WTC11 (cell line): ENCODE data around the gene SRC. TPM values are rescaled to one million over a fixed set of nuclear protein-coding genes. Genes with fewer than 3 reads are reported as not detected.

ENCODE experiments used
- ATAC-seq: fragments of 200-7000 bp; cut with Tn5 transposase; 2 replicates; pipeline ENCODE4 v1.10.0; 2021; ENCODE audit warnings: mild to moderate bottlenecking, moderate library complexity
- CTCF ChIA-PET: fragments of 300-600 bp; sonication (Branson Sonifier 250); formaldehyde crosslinking; loops from one replicate; lab custom pipeline; 2021; ENCODE audit warnings: antibody characterized with exemption; lab: Charles Lee
- POLR2A ChIA-PET: fragments of 350-600 bp; sonication (Branson Sonifier 250); formaldehyde crosslinking; loops from one replicate; lab custom pipeline; 2021; ENCODE audit warnings: antibody characterized with exemption; lab: Charles Lee
- DNase-seq: peaks from one replicate; pipeline ENCODE4 v3.0.0; 2021; ENCODE audit warnings: low spot score
- H3K27ac Mint-ChIP-seq: 2 replicates; pipeline ENCODE4 v1.8.0; 2021; ENCODE audit warnings: mixed read lengths
- H3K27me3 Mint-ChIP-seq: 2 replicates; pipeline ENCODE4 v1.8.0; 2021; ENCODE audit warnings: low read depth, mild to moderate bottlenecking, moderate library complexity, mixed read lengths
- H3K36me3 Mint-ChIP-seq: 2 replicates; pipeline ENCODE4 v1.8.0; 2021; ENCODE audit warnings: mixed read lengths
- H3K4me1 Mint-ChIP-seq: 2 replicates; pipeline ENCODE4 v1.8.0; 2022; ENCODE audit warnings: mixed read lengths
- H3K4me3 Mint-ChIP-seq: 2 replicates; pipeline ENCODE4 v1.8.0; 2021; ENCODE audit warnings: mild to moderate bottlenecking, moderate library complexity, mixed read lengths
- H3K9me3 Mint-ChIP-seq: 2 replicates; pipeline ENCODE4 v1.8.0; 2021; ENCODE audit warnings: mixed read lengths
- ERG ChIP-seq: fragments of 250-450 bp; sonication (Bioruptor Pico); IDR thresholded peaks from 2 replicates; pipeline ENCODE4 v1.8.0; 2021; ENCODE audit warnings: mild to moderate bottlenecking
- ESRRA ChIP-seq: sonication (generic); formaldehyde crosslinking; IDR thresholded peaks from 2 replicates; pipeline ENCODE4 v1.8.1; 2022; ENCODE audit warnings: mild to moderate bottlenecking, missing genetic modification reagents, borderline replicate concordance
- FOXP4 ChIP-seq: sonication (generic); formaldehyde crosslinking; IDR thresholded peaks from 2 replicates; pipeline ENCODE4 v1.8.0; 2022; ENCODE audit warnings: mild to moderate bottlenecking, missing genetic modification reagents
- IRF2 ChIP-seq: sonication (generic); formaldehyde crosslinking; IDR thresholded peaks from 2 replicates; pipeline ENCODE4 v1.8.0; 2022; ENCODE audit warnings: low read depth, missing genetic modification reagents, borderline replicate concordance
- MAX ChIP-seq: sonication (generic); formaldehyde crosslinking; IDR thresholded peaks from 2 replicates; pipeline ENCODE4 v1.8.0; 2022; ENCODE audit warnings: mild to moderate bottlenecking, missing genetic modification reagents
- NFE2L1 ChIP-seq: sonication (generic); formaldehyde crosslinking; IDR thresholded peaks from 2 replicates; pipeline ENCODE4 v1.8.1; 2023; ENCODE audit warnings: missing genetic modification reagents
- PRDM15 ChIP-seq: sonication (generic); formaldehyde crosslinking; IDR thresholded peaks from 2 replicates; pipeline ENCODE4 v1.8.0; 2022; ENCODE audit warnings: missing genetic modification reagents
- TCF7 ChIP-seq: sonication (generic); formaldehyde crosslinking; IDR thresholded peaks from 2 replicates; pipeline ENCODE4 v1.8.0; 2022; ENCODE audit warnings: mild to moderate bottlenecking, low read depth, missing genetic modification reagents, moderate library complexity
- TEAD4 ChIP-seq: sonication (generic); formaldehyde crosslinking; IDR thresholded peaks from 2 replicates; pipeline ENCODE4 v1.8.0; 2022; ENCODE audit warnings: mild to moderate bottlenecking, missing genetic modification reagents
- ZBTB21 ChIP-seq: sonication (generic); formaldehyde crosslinking; IDR thresholded peaks from 2 replicates; pipeline ENCODE4 v1.8.1; 2023; ENCODE audit warnings: mild to moderate bottlenecking, missing genetic modification reagents, borderline replicate concordance
- ZNF138 ChIP-seq: sonication (generic); formaldehyde crosslinking; conservative IDR thresholded peaks from 2 replicates; pipeline ENCODE4 v1.8.1; 2022; ENCODE audit warnings: mild to moderate bottlenecking, moderate library complexity, missing genetic modification reagents
- ZNF219 ChIP-seq: sonication (generic); formaldehyde crosslinking; IDR thresholded peaks from 2 replicates; pipeline ENCODE4 v1.8.0; 2023; ENCODE audit warnings: missing genetic modification reagents, mild to moderate bottlenecking, borderline replicate concordance
- ZNF232 ChIP-seq: sonication (generic); formaldehyde crosslinking; IDR thresholded peaks from 2 replicates; pipeline ENCODE4 v1.8.0; 2022; ENCODE audit warnings: mild to moderate bottlenecking, missing genetic modification reagents
- ZNF281 ChIP-seq: sonication (generic); formaldehyde crosslinking; IDR thresholded peaks from 2 replicates; pipeline ENCODE4 v1.8.0; 2023; ENCODE audit warnings: mild to moderate bottlenecking, missing genetic modification reagents
- ZNF512 ChIP-seq: sonication (generic); formaldehyde crosslinking; IDR thresholded peaks from 2 replicates; pipeline ENCODE4 v1.8.1; 2022; ENCODE audit warnings: missing genetic modification reagents, borderline replicate concordance
- ZNF532 ChIP-seq: fragments of 250-450 bp; sonication (Bioruptor Pico); IDR thresholded peaks from 2 replicates; pipeline ENCODE4 v1.9.0; 2021; ENCODE audit warnings: mild to moderate bottlenecking, borderline replicate concordance
- ZNF671 ChIP-seq: fragments of 250-450 bp; sonication (Bioruptor Pico); IDR thresholded peaks from 2 replicates; pipeline ENCODE4 v1.8.0; 2021; ENCODE audit warnings: mild to moderate bottlenecking
- total RNA-seq: library from RNA; stranded (reverse); gene quantifications from 3 replicates; pipeline ENCODE4 v1.2.3, GENCODE V29; 2021

Gene SRC
- total RNA-seq, 1 experiment from 2014 or later, result 33.3 TPM

- H3K27me3 Mint-ChIP-seq, result no peaks in the 10 kb centered on the region
- peak; percentile 89 for DNase-seq
- H3K27ac Mint-ChIP-seq, result peak overlapping the region; percentile 99; the same call in 1 of the 2 replicates
- ChIA-PET CTCF (interaction anchor here (0.7 to 3.2 kb wide), 45 partner anchors 9 to 217 kb away, joined by 3 to 41 read pairs (median 6); partner anchors contain the start of genes BLCAP, MANBAL, MROH8 and NNAT), POLR2A (interaction anchor here (0.5 to 1.9 kb wide), 16 partner anchors 9 to 714 kb away, joined by 3 to 8 read pairs (median 4); partner anchors contain the start of genes MANBAL, MROH8 and RPN2)
- H3K4me3 Mint-ChIP-seq, result peak overlapping the region; percentile 65
- peaks cover 4% of the 10 kb centered on the region for H3K36me3 Mint-ChIP-seq
- ATAC-seq, result peak; percentile 76
- peaks cover 33% of the 10 kb centered on the region for H3K4me1 Mint-ChIP-seq
- no peaks in the 10 kb centered on the region for H3K9me3 Mint-ChIP-seq
- TF ChIP-seq ZNF219 (CRISPR knock-in tag), result no peak
- TF ChIP-seq ERG (CRISPR knock-in tag), result no peak
- no peak for TF ChIP-seq TCF7
- TF ChIP-seq PRDM15 (CRISPR knock-in tag), result no peak
- TF ChIP-seq ZNF671 (CRISPR knock-in tag), result no peak
- TF ChIP-seq ZNF138 (CRISPR knock-in tag), result no peak
- no peak for TF ChIP-seq ESRRA (CRISPR knock-in tag)
- peak; percentile 50; the same call in 1 of the 2 replicates for TF ChIP-seq MAX (CRISPR knock-in tag)
- TF ChIP-seq ZNF232 (CRISPR knock-in tag), result no peak
- TF ChIP-seq ZBTB21, result no peak
- TF ChIP-seq FOXP4, result no peak
- TF ChIP-seq ZNF512 (CRISPR knock-in tag), result no peak
- TF ChIP-seq NFE2L1 (CRISPR knock-in tag), result no peak
- TF ChIP-seq TEAD4, result no peak
- no peak for TF ChIP-seq ZNF532 (CRISPR knock-in tag)
- 0 out of 2 replicates have a peak, but pooled peaks have one; percentile 18 for TF ChIP-seq ZNF281 (CRISPR knock-in tag)
- TF ChIP-seq IRF2, result no peak
Measured at GRCh38 chr20:37396416-37397075, 50.6 kb downstream of the SRC start.
